Trophoblast cell (in vitro differentiated cells and primary cell): ENCODE measurements around the gene DBF4B.
A peak's percentile ranks its signal among the peaks of the same experiment; 100 is the strongest.
"Not testable (repeated sequence)": the region's sequence is repeated elsewhere in the genome, so short reads cannot be mapped to it uniquely, and the experiment has no call there.

Source experiments
- DNase-seq, 2 donors: peaks; one replicate each; pipeline ENCODE4 v3.0.0-alpha.2; 2016
- H2AFZ ChIP-seq: 2 replicates; pipeline ENCODE4 v1.6.1; 2013; ENCODE audit warnings: low read length, moderate library complexity, mild to moderate bottlenecking; ENCODE audit not compliant: insufficient read depth, poor library complexity
- H2AK5ac ChIP-seq: 2 replicates; pipeline ENCODE4 v1.6.1; 2013; ENCODE audit warnings: mild to moderate bottlenecking, low read length
- H2BK120ac ChIP-seq: 2 replicates; pipeline ENCODE4 v1.6.1; 2013; ENCODE audit warnings: low read length, mild to moderate bottlenecking, moderate library complexity; ENCODE audit not compliant: insufficient read depth, poor library complexity
- H2BK12ac ChIP-seq: 2 replicates; pipeline ENCODE4 v1.6.1; 2013; ENCODE audit warnings: mild to moderate bottlenecking, low read length, moderate library complexity
- H2BK5ac ChIP-seq: 2 replicates; pipeline ENCODE4 v1.6.1; 2013; ENCODE audit warnings: low read length, low read depth, moderate library complexity, mild to moderate bottlenecking; ENCODE audit not compliant: poor library complexity
- H3K14ac ChIP-seq: 2 replicates; pipeline ENCODE4 v1.6.1; 2013; ENCODE audit warnings: mild to moderate bottlenecking, low read length
- H3K18ac ChIP-seq: 2 replicates; pipeline ENCODE4 v1.6.1; 2013; ENCODE audit warnings: mild to moderate bottlenecking, low read length
- H3K23ac ChIP-seq: 2 replicates; pipeline ENCODE4 v1.6.1; 2013; ENCODE audit warnings: low read length
- H3K27ac ChIP-seq: 2 replicates; pipeline ENCODE4 v1.5.1; 2013; ENCODE audit warnings: low read depth, mild to moderate bottlenecking, inconsistent platforms, low read length, moderate library complexity
- H3K27me3 ChIP-seq: 2 replicates; pipeline ENCODE4 v1.6.1; 2013; ENCODE audit warnings: inconsistent platforms, mild to moderate bottlenecking, low read length, moderate library complexity; ENCODE audit not compliant: insufficient read depth
- H3K36me3 ChIP-seq, 2 experiments: 1 replicate in 1 of 2; 2 replicates in 1 of 2; pipeline ENCODE4 v1.6.1; 2013; ENCODE audit warnings: low read length in 2 of 2, mild to moderate bottlenecking in 2 of 2, moderate library complexity in 1 of 2; ENCODE audit not compliant: insufficient read depth in 2 of 2, control insufficient read depth in 1 of 2
- H3K4ac ChIP-seq: 2 replicates; pipeline ENCODE4 v1.6.1; 2013; ENCODE audit warnings: low read depth, mild to moderate bottlenecking, low read length, moderate library complexity
- H3K4me1 ChIP-seq, 2 experiments: 1 replicate in 1 of 2; 2 replicates in 1 of 2; pipeline ENCODE4 v1.6.1; 2013; ENCODE audit warnings: low read length in 2 of 2, mild to moderate bottlenecking in 2 of 2, moderate library complexity in 1 of 2; ENCODE audit not compliant: insufficient read depth in 2 of 2, control insufficient read depth in 1 of 2
- H3K4me2 ChIP-seq: 2 replicates; pipeline ENCODE4 v1.6.1; 2013; ENCODE audit warnings: inconsistent platforms, mild to moderate bottlenecking, low read length, moderate library complexity
- H3K4me3 ChIP-seq: 2 replicates; pipeline ENCODE4 v1.5.1; 2013; ENCODE audit warnings: mild to moderate bottlenecking, low read depth, low read length, inconsistent platforms
- H3K79me1 ChIP-seq: one replicate; pipeline ENCODE4 v1.6.1; 2013; ENCODE audit warnings: low read length
- H3K79me2 ChIP-seq: 2 replicates; pipeline ENCODE4 v1.6.1; 2013; ENCODE audit warnings: low read length, mild to moderate bottlenecking; ENCODE audit not compliant: control insufficient read depth, insufficient read depth, poor library complexity
- H3K9ac ChIP-seq: 2 replicates; pipeline ENCODE4 v1.6.1; 2013; ENCODE audit warnings: mild to moderate bottlenecking, low read length
- H3K9me3 ChIP-seq: 2 replicates; pipeline ENCODE4 v1.6.1; 2013; ENCODE audit warnings: low read depth, mild to moderate bottlenecking, control low read depth, inconsistent platforms, low read length; ENCODE audit not compliant: insufficient read depth
- H4K12ac ChIP-seq: 2 replicates; pipeline ENCODE4 v1.6.1; 2013; ENCODE audit warnings: low read depth, mild to moderate bottlenecking, low read length, moderate library complexity
- H4K8ac ChIP-seq: 2 replicates; pipeline ENCODE4 v1.6.1; 2013; ENCODE audit warnings: low read depth, mild to moderate bottlenecking, low read length, moderate library complexity
- H4K91ac ChIP-seq: one replicate; pipeline ENCODE4 v1.6.1; 2013; ENCODE audit warnings: low read depth, mild to moderate bottlenecking, low read length, moderate library complexity
- WGBS: extraction: QIAGEN DNeasy Blood & Tissue Kit; methylation state at CpG from one replicate; pipeline ENCODE4 v1.1.7; 2013; ENCODE audit warnings: missing lambda C conversion rate; ENCODE audit not compliant: insufficient read length, insufficient coverage; ENCODE audit errors: extremely low coverage; 5-methylcytosine and 5-hydroxymethylcytosine counted together

The DBF4B gene

GRCh38 chr17:44683303-44683702, 25.2 kb upstream of the DBF4B start:
- not testable (repeated sequence) for H3K9ac ChIP-seq, H2BK12ac ChIP-seq, H3K9me3 ChIP-seq, H3K4me2 ChIP-seq, H3K27me3 ChIP-seq, H2AK5ac ChIP-seq, H3K14ac ChIP-seq, H3K79me1 ChIP-seq, H3K4me1 ChIP-seq, H2BK5ac ChIP-seq, H3K23ac ChIP-seq, DNase-seq, H2BK120ac ChIP-seq, H3K18ac ChIP-seq, H4K8ac ChIP-seq, H4K12ac ChIP-seq, H3K27ac ChIP-seq, H2AFZ ChIP-seq, H4K91ac ChIP-seq, H3K79me2 ChIP-seq, H3K4ac ChIP-seq, H3K4me3 ChIP-seq
- H3K36me3 ChIP-seq, result peaks cover 9 to 19% of the 10 kb centered on the region in 2 experiments
- no CpG with 5 or more reads among the region's 4 CpGs for WGBS

GRCh38 chr17:44687756-44688155, 20.7 kb upstream of the DBF4B start:
- Histone ChIP-seq H4K91ac (no peak overlapping the region), H4K12ac (no peak overlapping the region), H2BK5ac (no peak overlapping the region), H3K79me1 (peaks cover 8% of the 10 kb centered on the region), H3K4me3 (no peak overlapping the region), H4K8ac (no peak overlapping the region), H2AFZ (no peak overlapping the region), H2BK12ac (no peak overlapping the region), H3K4me2 (no peak overlapping the region), H3K9ac (no peak overlapping the region), H2BK120ac (no peak overlapping the region), H3K4me1 (peaks cover 0 to 7% of the 10 kb centered on the region in 2 experiments), H3K9me3 (no peaks in the 10 kb centered on the region), H3K27me3 (no peaks in the 10 kb centered on the region), H3K4ac (no peak overlapping the region), H3K18ac (no peak overlapping the region), H3K36me3 (peaks cover 2 to 9% of the 10 kb centered on the region in 2 experiments), H3K79me2 (peaks cover 8% of the 10 kb centered on the region), H3K23ac (no peak overlapping the region), H3K14ac (no peak overlapping the region), H2AK5ac (no peak overlapping the region), H3K27ac (no peak overlapping the region)
- WGBS, result no CpG with 5 or more reads among the region's 1 CpG
- no peak for DNase-seq

DNA sequence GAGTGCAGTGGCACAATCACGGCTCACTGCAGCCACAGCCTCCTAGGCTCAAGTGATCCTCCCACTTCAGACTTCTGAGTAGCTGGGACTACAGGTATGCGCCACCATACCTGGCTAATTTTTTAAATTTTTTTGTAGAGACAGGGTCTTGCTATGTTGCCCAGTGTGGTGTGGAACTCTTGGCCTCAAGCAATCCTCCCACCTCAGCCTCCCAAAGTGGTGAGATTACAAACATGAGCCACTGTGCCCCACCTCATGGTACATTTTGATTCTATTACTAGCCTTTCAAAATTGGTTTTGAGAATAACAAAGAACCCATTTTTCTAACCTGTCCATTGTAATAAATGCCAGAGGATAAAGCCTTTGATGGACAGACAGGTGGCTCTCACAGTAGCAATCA, 20.3 kb upstream of the DBF4B start:
- no CpG with 5 or more reads among the region's 2 CpGs for WGBS
- H3K9ac ChIP-seq, result no peak overlapping the region
- H3K79me1 ChIP-seq, result peaks cover 8% of the 10 kb centered on the region

DNA sequence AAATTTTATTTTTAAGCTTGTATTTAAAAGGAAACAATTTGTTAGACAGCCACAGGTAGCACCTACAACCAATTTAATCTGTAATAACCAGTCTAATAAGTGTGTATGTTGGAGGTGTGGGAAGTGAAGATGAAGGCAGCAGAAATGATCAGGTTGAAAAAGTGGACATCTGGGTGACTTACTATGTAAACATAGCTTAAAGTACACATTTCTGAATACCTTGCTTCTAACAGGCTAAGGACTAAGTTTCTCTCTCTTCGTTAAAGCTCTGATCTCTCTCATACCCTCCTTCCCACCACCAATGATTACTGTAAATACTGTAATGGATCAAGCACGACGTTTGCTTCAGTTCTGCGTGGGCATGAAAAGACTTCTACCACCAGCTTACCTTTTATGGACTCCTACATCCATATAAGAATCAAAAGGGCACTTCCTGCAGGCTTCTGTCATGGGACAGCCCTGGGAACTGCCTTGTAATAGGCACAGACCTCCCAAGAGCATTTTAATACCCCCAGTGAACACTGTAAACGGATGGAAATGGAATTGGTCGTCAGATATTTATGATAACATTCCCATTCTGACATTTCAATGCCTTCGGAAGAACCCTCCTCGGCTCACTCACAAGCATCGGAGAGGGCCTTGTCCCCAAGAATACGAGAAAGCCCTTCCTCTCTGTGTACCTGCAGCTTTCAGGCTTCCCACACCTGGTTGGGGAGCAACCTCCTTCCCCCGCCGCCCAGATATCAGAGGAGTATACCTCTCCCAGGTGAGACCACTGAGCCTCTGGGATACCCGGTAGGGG, 19.6 kb upstream of the DBF4B start:
- no peaks in the 10 kb centered on the region for H3K9me3 ChIP-seq
- no peak overlapping the region for H2BK12ac ChIP-seq
- WGBS, result no CpG with 5 or more reads among the region's 13 CpGs
- H3K4ac ChIP-seq, result peak overlapping the region; percentile 89
- H2BK120ac ChIP-seq, result peak overlapping the region; percentile 59
- H3K4me1 ChIP-seq, result peaks cover 0 to 7% of the 10 kb centered on the region in 2 experiments
- H3K36me3 ChIP-seq, result peaks cover 0 to 4% of the 10 kb centered on the region in 2 experiments
- peak overlapping the region; percentile 56 for H3K27ac ChIP-seq
- H4K91ac ChIP-seq, result peak overlapping the region; percentile 53
- H3K4me3 ChIP-seq, result peak overlapping the region; percentile 95
- peak overlapping the region; percentile 85 for H3K14ac ChIP-seq
- peaks cover 8% of the 10 kb centered on the region for H3K79me1 ChIP-seq
- H2BK5ac ChIP-seq, result peak overlapping the region; percentile 52
- DNase-seq, result no peak
- H3K9ac ChIP-seq, result peak overlapping the region; percentile 89
- H2AFZ ChIP-seq, result peak overlapping the region; percentile 82
- peak overlapping the region; percentile 98 for H4K8ac ChIP-seq
- peak overlapping the region; percentile 33 for H2AK5ac ChIP-seq
- peak overlapping the region; percentile 89 for H3K18ac ChIP-seq
- no peaks in the 10 kb centered on the region for H3K27me3 ChIP-seq
- peaks cover 8% of the 10 kb centered on the region for H3K79me2 ChIP-seq
- H3K23ac ChIP-seq, result no peak overlapping the region
- peak overlapping the region; percentile 88 for H4K12ac ChIP-seq
- peak overlapping the region; percentile 92 for H3K4me2 ChIP-seq

More for the DNA sequence above, 20.3 kb upstream of the DBF4B start:
- Histone ChIP-seq H3K79me2 (peaks cover 8% of the 10 kb centered on the region), H2AFZ (no peak overlapping the region), H3K23ac (no peak overlapping the region), H2BK120ac (no peak overlapping the region), H3K4ac (peak overlapping the region; percentile 37), H3K4me2 (no peak overlapping the region), H4K12ac (no peak overlapping the region), H3K4me1 (peaks cover 0 to 7% of the 10 kb centered on the region in 2 experiments), H3K4me3 (no peak overlapping the region), H3K36me3 (peaks cover 0 to 7% of the 10 kb centered on the region in 2 experiments), H3K27me3 (no peaks in the 10 kb centered on the region), H3K14ac (no peak overlapping the region), H3K27ac (no peak overlapping the region), H4K91ac (no peak overlapping the region), H2AK5ac (no peak overlapping the region), H2BK12ac (no peak overlapping the region), H2BK5ac (no peak overlapping the region), H3K18ac (no peak overlapping the region), H4K8ac (no peak overlapping the region), H3K9me3 (no peaks in the 10 kb centered on the region)
- peak in 1 of 2 donors; percentile 45 for DNase-seq
